NCI-H226 (cell line): Measurements from ENCODE around the gene ZFAND2A.
"Not testable (repeated sequence)": the region's sequence is repeated elsewhere in the genome, so short reads cannot be mapped to it uniquely, and the experiment has no call there.

ENCODE experiments used
- DNase-seq: peaks from one replicate; pipeline ENCODE4 v3.0.0-alpha.2; 2015

ZFAND2A gene

DNA sequence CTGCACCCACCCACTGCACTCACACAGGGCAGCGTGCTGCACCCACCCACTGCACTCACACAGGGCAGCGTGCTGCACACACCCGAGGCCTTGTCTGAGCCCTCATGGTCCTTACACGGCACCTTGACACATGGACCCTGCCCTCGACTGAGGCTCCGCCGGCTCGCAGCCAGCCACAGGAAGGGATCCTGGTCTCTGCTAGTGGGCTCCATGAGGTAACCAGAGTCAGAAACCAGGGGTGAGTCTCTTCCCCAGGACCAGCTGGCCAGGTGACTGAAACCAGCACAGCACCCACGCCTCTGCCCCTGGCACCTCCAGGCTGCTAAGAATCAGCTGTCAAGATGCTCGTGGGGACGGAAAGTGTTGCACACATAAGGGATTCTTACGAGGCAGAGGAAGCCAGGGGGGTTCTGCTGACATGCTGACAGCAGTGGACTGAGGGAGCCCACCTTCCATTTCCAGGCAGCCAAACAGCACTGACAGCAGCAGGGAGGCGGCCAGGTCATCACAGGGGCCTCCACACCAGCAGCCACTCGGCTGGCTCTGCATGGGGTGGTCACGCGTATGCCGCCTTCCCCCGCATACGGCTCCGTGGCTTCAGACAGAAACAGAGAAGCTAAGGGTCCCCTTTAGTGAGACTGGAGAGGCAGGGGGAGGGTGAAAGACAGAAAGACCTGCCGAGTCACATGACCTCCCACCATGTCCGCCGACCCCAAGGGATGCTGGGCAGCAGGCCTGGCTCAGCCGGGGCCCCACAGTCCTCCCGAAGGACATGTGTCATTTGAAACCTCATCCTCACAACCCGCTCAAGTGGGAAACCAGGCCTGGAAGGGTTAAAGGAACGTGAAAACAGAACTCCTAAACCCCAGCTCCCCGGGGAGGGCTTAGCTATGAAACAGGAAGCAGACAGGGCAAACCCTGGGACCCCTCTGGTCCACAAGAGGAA lies 37.8 kb downstream of the ZFAND2A start:
- DNase-seq, result no peak

DNA sequence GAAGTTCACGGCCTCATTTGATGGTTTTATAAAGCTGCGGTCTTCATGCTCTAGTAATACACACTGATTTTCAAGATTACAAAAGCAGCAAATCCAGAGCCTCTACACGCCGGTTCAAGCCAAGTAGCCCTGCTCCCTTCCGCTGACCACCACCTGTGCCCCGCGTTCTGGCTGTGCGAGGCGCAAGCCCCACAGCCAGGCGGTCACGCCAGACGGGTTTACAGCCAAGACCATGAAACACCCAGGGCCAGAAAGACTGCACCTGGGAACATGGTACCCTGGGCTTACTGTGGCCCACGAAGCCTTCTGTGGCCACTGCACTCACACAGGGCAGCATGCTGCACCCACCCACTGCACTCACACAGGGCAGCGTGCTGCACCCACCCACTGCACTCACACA lies 38.5 kb downstream of the ZFAND2A start:
- DNase-seq, result no peak

DNA sequence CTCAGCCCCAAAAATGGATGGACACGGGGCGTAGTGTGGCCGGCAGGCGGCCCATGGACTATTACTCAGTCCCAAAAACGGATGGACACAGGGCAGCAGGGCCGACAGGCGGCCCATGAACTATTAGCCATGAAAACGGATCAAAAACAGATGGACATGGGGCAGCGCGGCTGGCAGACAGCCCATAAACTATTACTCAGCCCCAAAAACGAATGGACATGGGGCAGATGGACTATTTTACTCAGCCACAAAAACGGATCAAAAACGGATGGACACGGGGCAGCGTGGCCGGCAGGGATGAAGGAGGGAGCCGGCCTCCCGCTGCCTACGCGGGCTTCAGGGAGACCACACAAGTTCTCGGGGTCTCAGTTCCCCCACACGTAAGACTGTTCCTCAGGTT lies 39.2 kb downstream of the ZFAND2A start:
- no peak for DNase-seq

- no peak for DNase-seq
Observed at GRCh38 chr7:1119201-1119600, 40.8 kb downstream of the ZFAND2A start.

- DNase-seq, result no peak
Observed at GRCh38 chr7:1117321-1117928, 42.6 kb downstream of the ZFAND2A start.

GRCh38 chr7:1116383-1117008 lies 43.5 kb downstream of the ZFAND2A start:
- DNase-seq, result not testable (repeated sequence)

DNA sequence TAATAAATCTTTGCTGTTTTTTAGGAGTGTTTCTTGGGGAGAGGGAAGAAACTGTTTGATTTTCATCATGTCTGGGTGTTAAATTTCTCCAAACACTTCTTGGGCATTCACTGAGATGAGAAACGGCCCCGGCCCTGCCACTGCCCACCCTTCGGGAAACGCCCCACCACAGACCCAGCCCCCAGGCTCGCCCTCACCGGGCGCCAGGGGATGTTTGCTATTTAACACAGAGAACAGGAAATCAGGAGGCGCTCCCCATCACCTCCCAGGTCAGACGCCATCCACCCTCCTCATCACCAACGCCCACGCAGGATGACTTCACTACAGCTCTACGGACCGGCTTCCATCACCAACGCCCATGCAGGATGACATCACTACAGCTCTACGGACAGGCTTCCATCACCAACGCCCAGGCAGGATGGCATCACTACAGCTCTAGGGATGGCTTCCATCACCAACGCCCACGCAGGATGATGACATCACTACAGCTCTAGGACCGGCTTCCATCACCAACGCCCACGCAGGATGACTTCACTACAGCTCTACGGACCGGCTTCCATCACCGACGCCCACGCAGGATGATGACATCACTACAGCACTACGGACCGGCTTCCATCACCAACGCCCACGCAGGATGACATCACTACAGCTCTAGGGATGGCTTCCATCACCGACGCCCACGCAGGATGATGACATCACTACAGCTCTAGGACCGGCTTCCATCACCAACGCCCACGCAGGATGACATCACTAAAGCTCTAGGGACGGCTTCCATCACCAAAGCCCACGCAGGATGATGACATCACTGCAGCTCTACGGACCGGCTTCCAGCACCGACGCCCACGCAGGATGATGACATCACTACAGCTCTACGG lies 44.6 kb downstream of the ZFAND2A start:
- DNase-seq, result not testable (repeated sequence)

- DNase-seq, result no peak
Observed at GRCh38 chr7:1114505-1114904, 45.5 kb downstream of the ZFAND2A start.

- no peak for DNase-seq
Observed at GRCh38 chr7:1114088-1114487, 45.9 kb downstream of the ZFAND2A start.

DNA sequence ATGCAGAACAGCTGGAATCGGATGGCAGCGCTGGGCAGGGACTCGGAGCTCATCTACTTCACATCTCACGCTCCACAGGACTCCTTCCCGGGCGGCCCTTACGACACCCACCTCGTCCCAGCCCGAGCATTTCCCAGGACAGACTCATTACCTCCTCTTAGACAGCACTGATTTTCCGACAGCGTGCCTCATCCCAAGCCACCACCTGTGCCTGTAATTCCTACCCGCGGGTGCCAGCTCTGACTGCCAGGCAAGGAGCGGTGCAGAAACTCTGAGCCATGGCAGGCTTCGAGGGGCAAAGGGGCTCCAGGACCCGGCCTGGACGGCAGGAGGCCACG lies 46.5 kb downstream of the ZFAND2A start:
- no peak for DNase-seq

GRCh38 chr7:1112625-1113547 lies 47.1 kb downstream of the ZFAND2A start:
- DNase-seq, result no peak

DNA sequence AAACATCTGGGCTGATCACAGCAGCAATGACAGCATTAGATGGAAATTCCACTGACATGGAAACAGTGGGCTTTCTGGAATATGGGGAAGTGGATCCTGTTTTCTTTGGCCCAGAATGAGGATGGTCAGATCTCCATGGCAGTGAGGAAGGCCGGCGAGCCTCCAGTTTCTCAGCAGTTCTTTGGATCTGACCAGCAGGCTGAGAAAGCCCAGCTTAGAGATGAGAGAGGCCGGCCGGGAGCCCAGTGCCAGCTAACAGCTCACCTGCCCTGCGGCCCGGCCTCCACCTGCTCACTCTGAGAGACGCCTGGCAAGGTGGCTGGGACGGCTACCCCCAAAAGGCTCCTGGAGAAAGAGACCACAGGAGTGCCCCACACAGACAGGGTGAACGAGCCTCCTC lies 47.9 kb downstream of the ZFAND2A start:
- no peak for DNase-seq

DNA sequence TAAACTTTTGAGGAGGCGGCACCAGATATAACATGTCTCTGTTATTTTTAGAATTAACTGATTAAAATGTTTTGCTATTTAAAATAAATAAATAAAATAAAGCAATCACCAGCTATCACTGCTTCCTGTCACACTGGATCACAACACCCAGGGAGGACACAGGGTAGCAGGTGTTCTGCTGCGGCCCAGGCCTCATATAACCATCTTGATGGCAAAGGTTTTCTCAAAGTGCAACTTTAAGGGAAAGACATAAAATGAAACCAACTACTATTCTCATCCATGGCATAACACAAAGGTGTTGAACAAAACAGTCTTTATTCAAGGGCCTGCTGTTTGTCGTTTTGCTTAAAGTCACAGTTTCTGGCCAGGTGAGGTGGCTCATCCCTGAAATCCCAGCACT lies 48.8 kb downstream of the ZFAND2A start:
- DNase-seq, result no peak

DNA sequence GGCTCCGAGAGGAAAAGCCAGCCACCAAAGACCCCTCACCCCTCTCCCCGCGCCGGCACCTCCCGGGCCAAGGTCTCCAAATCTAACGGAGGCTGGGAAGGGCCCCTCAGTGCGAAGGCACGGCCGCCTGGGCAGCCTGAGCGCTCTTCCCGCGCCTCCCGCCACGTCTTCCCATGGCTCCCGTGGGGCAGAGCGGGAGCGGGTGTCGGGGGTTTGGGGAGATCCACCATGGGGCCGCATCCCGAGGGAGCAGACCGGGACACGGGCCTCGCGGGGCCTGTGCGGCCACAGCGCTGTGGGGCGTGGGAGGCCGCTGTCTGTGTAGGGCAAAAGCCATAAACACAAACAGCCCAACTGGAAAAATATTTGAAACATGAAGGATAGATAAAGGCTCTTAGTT lies 49.6 kb downstream of the ZFAND2A start:
- no peak for DNase-seq

GRCh38 chr7:1109581-1110310 lies 50.2 kb downstream of the ZFAND2A start:
- DNase-seq, result no peak

DNA sequence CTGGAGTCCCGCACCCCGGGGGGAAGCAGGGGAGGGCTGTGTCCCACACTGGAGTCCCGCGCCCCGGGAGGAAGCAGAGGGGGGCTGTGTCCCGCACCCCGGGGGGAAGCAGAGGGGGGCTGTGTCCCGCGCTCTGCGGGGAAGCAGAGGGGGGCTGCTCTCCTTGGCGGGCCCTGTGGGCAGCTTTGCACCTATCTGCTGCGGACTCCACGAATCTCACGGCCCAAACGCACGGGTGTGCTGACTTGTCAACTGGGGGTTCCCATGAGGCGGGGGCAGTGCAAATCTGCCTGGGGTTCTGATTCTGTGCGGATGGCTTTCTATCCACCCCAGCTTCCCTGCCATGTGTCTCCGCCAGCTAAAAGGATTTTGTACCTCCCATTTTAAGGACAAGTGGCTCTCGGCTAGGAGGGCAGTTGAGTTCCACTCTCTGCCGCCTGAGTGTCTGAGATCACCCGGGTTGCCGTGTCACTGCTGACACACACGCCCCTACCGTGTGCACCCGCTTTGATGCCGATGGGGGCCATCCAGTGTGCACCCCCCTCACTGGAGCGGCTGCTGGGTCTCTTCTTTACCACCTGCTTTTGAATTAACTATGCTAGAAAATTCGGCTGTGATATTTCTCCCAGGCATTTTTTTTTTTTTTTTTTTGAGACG lies 51.6 kb downstream of the ZFAND2A start:
- DNase-seq, result no peak

GRCh38 chr7:1106793-1107421 lies 53.1 kb downstream of the ZFAND2A start:
- DNase-seq, result no peak

DNA sequence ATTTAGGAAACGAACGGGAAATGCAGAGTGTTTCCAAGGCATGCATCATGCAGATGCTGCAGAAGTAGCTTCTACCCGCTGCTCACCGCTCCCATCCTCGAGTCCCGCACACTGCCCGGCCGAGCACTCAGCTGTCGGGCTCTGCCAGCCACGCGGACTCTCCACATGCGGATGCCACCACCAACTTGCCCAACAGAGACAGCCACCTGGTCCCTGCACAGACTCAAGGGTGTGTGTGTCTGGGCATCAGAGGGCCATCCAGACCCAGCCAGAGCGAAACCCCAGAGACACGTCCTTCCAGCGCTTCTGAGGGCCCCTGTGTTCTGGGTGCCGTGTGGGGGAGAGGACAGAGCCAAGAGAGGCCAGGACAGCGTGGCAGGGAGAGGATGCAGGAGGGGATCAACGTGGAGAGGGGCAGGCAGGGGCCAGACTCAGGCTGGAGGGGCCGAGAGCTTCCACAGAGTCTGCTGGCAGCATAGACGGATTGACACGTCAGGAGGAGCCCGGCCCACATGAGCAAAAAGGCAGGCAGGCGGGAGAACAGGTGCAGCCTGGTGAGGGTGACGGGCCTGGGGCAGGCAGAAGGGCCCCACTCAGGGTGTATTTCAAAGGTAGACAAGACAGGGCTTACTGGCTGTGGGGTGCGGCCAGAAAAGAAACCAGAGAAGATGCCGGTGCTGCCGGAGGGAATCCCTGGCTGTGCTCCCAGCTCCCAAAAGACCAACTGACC lies 53.8 kb downstream of the ZFAND2A start:
- DNase-seq, result no peak

DNA sequence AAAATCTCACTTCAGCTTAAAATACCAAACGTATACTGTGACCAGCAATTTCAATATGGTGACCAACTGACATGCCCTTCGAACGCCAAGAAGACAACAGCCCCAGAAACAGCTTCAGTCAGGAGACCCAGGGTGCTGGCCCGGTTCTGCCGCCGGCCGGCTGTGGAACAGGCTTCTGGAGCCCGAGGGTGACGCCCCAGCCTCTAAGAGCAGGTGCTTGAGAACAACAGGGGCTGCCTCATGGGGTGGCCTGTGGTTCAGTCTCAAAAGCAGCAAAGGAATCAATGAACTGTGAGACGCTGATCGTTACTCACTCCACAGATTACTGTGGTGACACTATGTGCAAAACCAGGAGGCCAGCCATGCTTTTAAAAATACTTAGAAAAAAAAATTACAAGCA lies 54.8 kb downstream of the ZFAND2A start:
- no peak for DNase-seq
